ENCODE measurements around the gene PCBP4.

Gene PCBP4

GRCh38 chr3:51955893-51956770 is 11.1 kb downstream of the PCBP4 start:
- no peak for TF ChIP-seq TOX (CRISPR knock-in tag; IDR thresholded peaks at IDR 0.05; ENCODE audit: borderline replicate concordance)
- no peak for TF ChIP-seq OSR1 (CRISPR knock-in tag; IDR thresholded peaks at IDR 0.05)
- no peak for TF ChIP-seq ZFP30 (CRISPR knock-in tag; IDR thresholded peaks at IDR 0.05)
- TF ChIP-seq, protein P1, sequence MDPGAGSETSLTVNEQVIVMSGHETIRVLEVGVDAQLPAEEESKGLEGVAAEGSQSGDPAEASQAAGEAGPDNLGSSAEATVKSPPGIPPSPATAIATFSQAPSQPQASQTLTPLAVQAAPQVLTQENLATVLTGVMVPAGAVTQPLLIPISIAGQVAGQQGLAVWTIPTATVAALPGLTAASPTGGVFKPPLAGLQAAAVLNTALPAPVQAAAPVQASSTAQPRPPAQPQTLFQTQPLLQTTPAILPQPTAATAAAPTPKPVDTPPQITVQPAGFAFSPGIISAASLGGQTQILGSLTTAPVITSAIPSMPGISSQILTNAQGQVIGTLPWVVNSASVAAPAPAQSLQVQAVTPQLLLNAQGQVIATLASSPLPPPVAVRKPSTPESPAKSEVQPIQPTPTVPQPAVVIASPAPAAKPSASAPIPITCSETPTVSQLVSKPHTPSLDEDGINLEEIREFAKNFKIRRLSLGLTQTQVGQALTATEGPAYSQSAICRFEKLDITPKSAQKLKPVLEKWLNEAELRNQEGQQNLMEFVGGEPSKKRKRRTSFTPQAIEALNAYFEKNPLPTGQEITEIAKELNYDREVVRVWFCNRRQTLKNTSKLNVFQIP (CRISPR knock-in tag; IDR thresholded peaks at IDR 0.05; ENCODE audit: borderline replicate concordance, low read depth): no peak
- no peak for TF ChIP-seq RARB (CRISPR knock-in tag; IDR thresholded peaks at IDR 0.05)
- TF ChIP-seq, protein P2, sequence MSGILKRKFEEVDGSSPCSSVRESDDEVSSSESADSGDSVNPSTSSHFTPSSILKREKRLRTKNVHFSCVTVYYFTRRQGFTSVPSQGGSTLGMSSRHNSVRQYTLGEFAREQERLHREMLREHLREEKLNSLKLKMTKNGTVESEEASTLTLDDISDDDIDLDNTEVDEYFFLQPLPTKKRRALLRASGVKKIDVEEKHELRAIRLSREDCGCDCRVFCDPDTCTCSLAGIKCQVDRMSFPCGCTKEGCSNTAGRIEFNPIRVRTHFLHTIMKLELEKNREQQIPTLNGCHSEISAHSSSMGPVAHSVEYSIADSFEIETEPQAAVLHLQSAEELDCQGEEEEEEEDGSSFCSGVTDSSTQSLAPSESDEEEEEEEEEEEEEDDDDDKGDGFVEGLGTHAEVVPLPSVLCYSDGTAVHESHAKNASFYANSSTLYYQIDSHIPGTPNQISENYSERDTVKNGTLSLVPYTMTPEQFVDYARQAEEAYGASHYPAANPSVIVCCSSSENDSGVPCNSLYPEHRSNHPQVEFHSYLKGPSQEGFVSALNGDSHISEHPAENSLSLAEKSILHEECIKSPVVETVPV (CRISPR knock-in tag; IDR thresholded peaks at IDR 0.05): no peak
- TF ChIP-seq ZFP3 (CRISPR knock-in tag; IDR thresholded peaks at IDR 0.05): no peak
- TF ChIP-seq PPARA (CRISPR knock-in tag; IDR thresholded peaks at IDR 0.05; ENCODE audit: borderline replicate concordance): no peak
- no peak for TF ChIP-seq PATZ1 (CRISPR knock-in tag; IDR thresholded peaks at IDR 0.05; ENCODE audit: borderline replicate concordance)
- peak; percentile 36 for ATAC-seq

- TF ChIP-seq SNAI2 (CRISPR knock-in tag; IDR thresholded peaks at IDR 0.05) (no peak), TOX (CRISPR knock-in tag; IDR thresholded peaks at IDR 0.05; ENCODE audit: borderline replicate concordance) (no peak), ZNF565 (CRISPR knock-in tag; conservative IDR thresholded peaks at IDR 0.05; ENCODE audit: low read depth) (no peak), RARB (CRISPR knock-in tag; IDR thresholded peaks at IDR 0.05) (no peak), ESRRG (CRISPR knock-in tag; IDR thresholded peaks at IDR 0.05) (no peak), ZFP30 (CRISPR knock-in tag; IDR thresholded peaks at IDR 0.05) (no peak), ISL1 (CRISPR knock-in tag; IDR thresholded peaks at IDR 0.05) (no peak), ZNF8 (CRISPR knock-in tag; IDR thresholded peaks at IDR 0.05) (no peak), TCF4 (CRISPR knock-in tag; IDR thresholded peaks at IDR 0.05; ENCODE audit: borderline replicate concordance) (no peak), ZNF70 (CRISPR knock-in tag; IDR thresholded peaks at IDR 0.05) (no peak), ARNTL (CRISPR knock-in tag; IDR thresholded peaks at IDR 0.05; ENCODE audit: borderline replicate concordance, low read depth) (no peak), BACH2 (CRISPR knock-in tag; IDR thresholded peaks at IDR 0.05; ENCODE audit: borderline replicate concordance) (no peak), ZFP3 (CRISPR knock-in tag; IDR thresholded peaks at IDR 0.05) (no peak), CREB5 (CRISPR knock-in tag; IDR thresholded peaks at IDR 0.05; ENCODE audit: low read depth) (no peak), GLIS3 (CRISPR knock-in tag; IDR thresholded peaks at IDR 0.05) (no peak)
- TF ChIP-seq, protein P3, sequence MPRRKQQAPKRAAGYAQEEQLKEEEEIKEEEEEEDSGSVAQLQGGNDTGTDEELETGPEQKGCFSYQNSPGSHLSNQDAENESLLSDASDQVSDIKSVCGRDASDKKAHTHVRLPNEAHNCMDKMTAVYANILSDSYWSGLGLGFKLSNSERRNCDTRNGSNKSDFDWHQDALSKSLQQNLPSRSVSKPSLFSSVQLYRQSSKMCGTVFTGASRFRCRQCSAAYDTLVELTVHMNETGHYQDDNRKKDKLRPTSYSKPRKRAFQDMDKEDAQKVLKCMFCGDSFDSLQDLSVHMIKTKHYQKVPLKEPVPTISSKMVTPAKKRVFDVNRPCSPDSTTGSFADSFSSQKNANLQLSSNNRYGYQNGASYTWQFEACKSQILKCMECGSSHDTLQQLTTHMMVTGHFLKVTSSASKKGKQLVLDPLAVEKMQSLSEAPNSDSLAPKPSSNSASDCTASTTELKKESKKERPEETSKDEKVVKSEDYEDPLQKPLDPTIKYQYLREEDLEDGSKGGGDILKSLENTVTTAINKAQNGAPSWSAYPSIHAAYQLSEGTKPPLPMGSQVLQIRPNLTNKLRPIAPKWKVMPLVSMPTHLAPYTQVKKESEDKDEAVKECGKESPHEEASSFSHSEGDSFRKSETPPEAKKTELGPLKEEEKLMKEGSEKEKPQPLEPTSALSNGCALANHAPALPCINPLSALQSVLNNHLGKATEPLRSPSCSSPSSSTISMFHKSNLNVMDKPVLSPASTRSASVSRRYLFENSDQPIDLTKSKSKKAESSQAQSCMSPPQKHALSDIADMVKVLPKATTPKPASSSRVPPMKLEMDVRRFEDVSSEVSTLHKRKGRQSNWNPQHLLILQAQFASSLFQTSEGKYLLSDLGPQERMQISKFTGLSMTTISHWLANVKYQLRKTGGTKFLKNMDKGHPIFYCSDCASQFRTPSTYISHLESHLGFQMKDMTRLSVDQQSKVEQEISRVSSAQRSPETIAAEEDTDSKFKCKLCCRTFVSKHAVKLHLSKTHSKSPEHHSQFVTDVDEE (CRISPR knock-in tag; IDR thresholded peaks at IDR 0.05): no peak
- TF ChIP-seq, protein P2 (CRISPR knock-in tag; IDR thresholded peaks at IDR 0.05): no peak
- TF ChIP-seq, protein P1 (CRISPR knock-in tag; IDR thresholded peaks at IDR 0.05; ENCODE audit: borderline replicate concordance, low read depth): no peak
- ATAC-seq: peak; percentile 3; the same call in 2 of the 3 replicates
These were observed 11.9 kb downstream of the PCBP4 start, which contains the start of gene GPR62 for GRCh38 chr3:51955175-51955892. Gene GPR62, plus strand, starts transcription at chr3:51955381. Its CDS starts 272 bp downstream, at chr3:51955653.

All from SK-N-SH treated with all-trans-retinoic acid at 6 μM for 48 hours (cell line).